ENCODE data around the gene PNPLA3. TPM values are rescaled to one million over a fixed set of nuclear protein-coding genes. Genes with fewer than 3 reads are reported as not detected.

Gene PNPLA3
- total and polyA plus RNA-seq, 9 of the 15 experiments (the other 6 are each of a cell fraction or from before 2014, with no cell fraction given), result 0.20 to 0.48 (median 0.38) TPM; not detected in 6

DNA sequence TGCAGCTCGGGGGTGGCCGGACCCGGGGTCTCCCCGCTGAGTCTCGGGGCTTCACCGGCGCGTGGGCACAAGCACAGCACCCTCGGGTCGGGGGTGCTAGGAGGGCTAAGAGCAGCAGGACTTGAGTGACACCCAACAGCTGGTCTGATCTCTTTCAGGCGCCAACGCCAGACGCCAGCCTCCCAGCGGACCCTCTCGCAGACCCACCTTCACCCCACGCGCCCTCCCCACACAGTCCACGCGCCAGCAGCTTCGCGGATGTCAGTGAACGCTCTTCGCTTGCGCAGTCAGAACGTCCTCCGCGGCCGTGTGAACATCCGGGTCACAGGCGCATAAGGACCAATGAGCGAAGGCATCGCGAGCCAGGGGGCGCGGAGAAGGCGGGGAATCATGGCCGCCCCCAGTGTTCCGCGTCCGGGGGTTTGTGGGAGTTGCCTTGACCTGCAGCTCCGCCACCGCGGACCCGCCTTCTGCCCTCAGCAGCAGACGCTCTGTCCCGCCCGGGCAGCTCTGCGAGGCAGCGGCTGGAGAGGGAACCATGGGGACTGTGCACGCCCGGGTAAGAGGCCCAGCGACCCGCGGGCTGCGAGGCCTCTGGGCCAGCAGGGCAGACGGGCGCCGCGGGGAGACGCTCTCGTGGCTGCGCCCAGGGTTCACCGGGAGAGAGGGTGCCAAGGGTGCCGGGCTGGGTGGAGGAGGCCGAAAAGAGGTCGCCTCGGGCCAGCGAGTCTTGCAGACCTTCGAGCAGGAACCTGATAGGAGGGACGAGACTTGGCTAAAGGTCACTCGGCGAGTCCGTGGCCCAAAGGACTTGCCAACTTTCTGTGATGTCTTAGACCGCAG, 31.7 kb downstream of the PNPLA3 start, which contains the start of gene SAMM50 (continued):
- TF ChIP-seq POLR2AphosphoS5 (IDR thresholded peaks at IDR 0.05; ENCODE audit: control insufficient read depth, insufficient read depth, low read depth, low read length) (peak; percentile 52; the same call in 1 of the 2 replicates), BCL6 (CRISPR knock-in tag; IDR thresholded peaks at IDR 0.05) (no peak), ZNF184 (CRISPR knock-in tag; IDR thresholded peaks at IDR 0.05) (no peak), MTA2 (IDR thresholded peaks at IDR 0.05; ENCODE audit: low read depth) (0 out of 2 replicates have a peak, but pooled peaks have one; percentile 46), YBX1 (IDR thresholded peaks at IDR 0.05) (no peak), CCNT2 (IDR thresholded peaks at IDR 0.05; ENCODE audit: borderline replicate concordance, extremely low read depth, insufficient read length, low read depth, low read length) (no peak), BHLHE40 (IDR thresholded peaks at IDR 0.05; ENCODE audit: low read length) (no peak), ZNF282 (CRISPR knock-in tag; IDR thresholded peaks at IDR 0.05) (no peak), EWSR1 (IDR thresholded peaks at IDR 0.05; ENCODE audit: borderline replicate concordance, low read depth, partially characterized antibody) (no peak), ZNF766 (CRISPR knock-in tag; conservative IDR thresholded peaks at IDR 0.05) (no peak), ZNF324 (CRISPR knock-in tag; IDR thresholded peaks at IDR 0.05) (no peak), KLF10 (CRISPR knock-in tag; IDR thresholded peaks at IDR 0.05) (no peak), ZNF146 (CRISPR knock-in tag; IDR thresholded peaks at IDR 0.05; ENCODE audit: unreplicated experiment) (no peak), GTF2F1 (IDR thresholded peaks at IDR 0.05; ENCODE audit: low read depth, low read length) (no peak), SMARCA4 (IDR thresholded peaks at IDR 0.05) (no peak), ZNF174 (CRISPR knock-in tag; IDR thresholded peaks at IDR 0.05) (no peak), ZC3H8 (IDR thresholded peaks at IDR 0.05) (no peak), MBD2 (IDR thresholded peaks at IDR 0.05; ENCODE audit: borderline replicate concordance, low read depth) (peak; percentile 75), NBN (IDR thresholded peaks at IDR 0.05; ENCODE audit: low read depth) (no peak), E2F6 (IDR thresholded peaks at IDR 0.05; ENCODE audit: borderline replicate concordance in 1 of 2, extremely low read depth in 1 of 2, insufficient read depth in 1 of 2, insufficient read length in 1 of 2, low read depth in 1 of 2, low read length in 1 of 2, poor library complexity in 1 of 2, severe bottlenecking in 1 of 2) (peak; percentile 71 to 72), HDAC3 (IDR thresholded peaks at IDR 0.05; ENCODE audit: borderline replicate concordance, partially characterized antibody) (no peak), SIX5 (IDR thresholded peaks at IDR 0.05; ENCODE audit: borderline replicate concordance in 1 of 2, insufficient read depth in 1 of 2, low read depth in 1 of 2, low read length in 2 of 2) (no peak), ZFX (CRISPR knock-in tag; IDR thresholded peaks at IDR 0.05) (peak; percentile 87), MCM7 (IDR thresholded peaks at IDR 0.05) (no peak)
- TF ChIP-seq, protein P1, sequence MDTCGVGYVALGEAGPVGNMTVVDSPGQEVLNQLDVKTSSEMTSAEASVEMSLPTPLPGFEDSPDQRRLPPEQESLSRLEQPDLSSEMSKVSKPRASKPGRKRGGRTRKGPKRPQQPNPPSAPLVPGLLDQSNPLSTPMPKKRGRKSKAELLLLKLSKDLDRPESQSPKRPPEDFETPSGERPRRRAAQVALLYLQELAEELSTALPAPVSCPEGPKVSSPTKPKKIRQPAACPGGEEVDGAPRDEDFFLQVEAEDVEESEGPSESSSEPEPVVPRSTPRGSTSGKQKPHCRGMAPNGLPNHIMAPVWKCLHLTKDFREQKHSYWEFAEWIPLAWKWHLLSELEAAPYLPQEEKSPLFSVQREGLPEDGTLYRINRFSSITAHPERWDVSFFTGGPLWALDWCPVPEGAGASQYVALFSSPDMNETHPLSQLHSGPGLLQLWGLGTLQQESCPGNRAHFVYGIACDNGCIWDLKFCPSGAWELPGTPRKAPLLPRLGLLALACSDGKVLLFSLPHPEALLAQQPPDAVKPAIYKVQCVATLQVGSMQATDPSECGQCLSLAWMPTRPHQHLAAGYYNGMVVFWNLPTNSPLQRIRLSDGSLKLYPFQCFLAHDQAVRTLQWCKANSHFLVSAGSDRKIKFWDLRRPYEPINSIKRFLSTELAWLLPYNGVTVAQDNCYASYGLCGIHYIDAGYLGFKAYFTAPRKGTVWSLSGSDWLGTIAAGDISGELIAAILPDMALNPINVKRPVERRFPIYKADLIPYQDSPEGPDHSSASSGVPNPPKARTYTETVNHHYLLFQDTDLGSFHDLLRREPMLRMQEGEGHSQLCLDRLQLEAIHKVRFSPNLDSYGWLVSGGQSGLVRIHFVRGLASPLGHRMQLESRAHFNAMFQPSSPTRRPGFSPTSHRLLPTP (IDR thresholded peaks at IDR 0.05; ENCODE audit: borderline replicate concordance, extremely low read depth, insufficient read length), result no peak
- TF ChIP-seq, protein P2, sequence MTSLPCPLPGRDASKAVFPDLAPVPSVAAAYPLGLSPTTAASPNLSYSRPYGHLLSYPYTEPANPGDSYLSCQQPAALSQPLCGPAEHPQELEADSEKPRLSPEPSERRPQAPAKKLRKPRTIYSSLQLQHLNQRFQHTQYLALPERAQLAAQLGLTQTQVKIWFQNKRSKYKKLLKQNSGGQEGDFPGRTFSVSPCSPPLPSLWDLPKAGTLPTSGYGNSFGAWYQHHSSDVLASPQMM (CRISPR knock-in tag; IDR thresholded peaks at IDR 0.05), result no peak

Measured in K562 (cell line).